ENCODE results near the gene NEK7.

Gene NEK7

DNA sequence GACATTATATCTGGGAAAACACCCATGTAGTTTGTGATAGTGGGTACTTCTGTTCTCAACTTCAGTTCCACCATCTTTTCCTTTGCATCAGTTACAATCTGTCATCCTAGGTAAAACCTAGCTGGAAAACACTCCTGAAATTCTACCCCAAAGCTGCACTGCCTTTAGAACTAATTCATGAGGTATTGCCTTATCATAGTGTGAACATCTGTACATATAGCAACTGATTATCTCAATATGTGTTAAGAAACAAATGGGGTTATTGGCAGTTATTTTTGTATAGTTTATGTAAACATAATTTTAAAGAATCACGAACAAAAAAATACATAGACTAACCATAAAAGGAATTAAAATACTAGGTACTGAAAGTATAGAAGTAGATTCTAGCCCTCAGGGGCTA is 6.4 kb upstream of the NEK7 start:
- FAIRE-seq: no peak

- no peak for FAIRE-seq
These were observed 5.1 kb upstream of the NEK7 start for GRCh38 chr1:198151688-198152087.

DNA sequence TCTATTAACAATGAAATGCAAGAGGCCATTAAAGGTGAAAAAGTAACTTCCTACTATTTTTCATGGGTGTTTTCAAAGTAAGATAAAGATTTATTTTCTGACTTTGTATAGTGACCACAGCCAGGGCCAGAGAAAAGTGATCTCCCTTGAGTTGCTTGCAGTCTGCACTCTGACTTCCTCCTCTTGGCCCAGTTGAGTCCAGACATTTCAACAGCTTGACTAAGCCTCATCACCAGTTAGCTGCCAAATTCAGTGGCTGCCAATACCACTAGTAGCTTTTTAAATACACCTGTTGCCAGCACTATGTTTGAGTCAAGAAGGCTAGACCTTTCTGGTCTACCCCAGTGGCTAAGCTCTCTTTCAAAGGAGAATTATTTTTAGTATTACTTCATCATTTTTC is 3.7 kb upstream of the NEK7 start:
- no peak for FAIRE-seq

- no peak for FAIRE-seq
These were observed 3.0 kb upstream of the NEK7 start for GRCh38 chr1:198153804-198154203.

- no peak for FAIRE-seq
These were observed 1.5 kb upstream of the NEK7 start for GRCh38 chr1:198155253-198155652.

GRCh38 chr1:198156111-198156744 is 570 bp upstream of the NEK7 start:
- no peak for FAIRE-seq

- no peak for FAIRE-seq
These were observed 546 bp downstream of the NEK7 start for GRCh38 chr1:198157241-198157846.

GRCh38 chr1:198157847-198158725 is 1.3 kb downstream of the NEK7 start:
- no peak for FAIRE-seq

- no peak for FAIRE-seq
These were observed 2.2 kb downstream of the NEK7 start for GRCh38 chr1:198158735-198159589.

DNA sequence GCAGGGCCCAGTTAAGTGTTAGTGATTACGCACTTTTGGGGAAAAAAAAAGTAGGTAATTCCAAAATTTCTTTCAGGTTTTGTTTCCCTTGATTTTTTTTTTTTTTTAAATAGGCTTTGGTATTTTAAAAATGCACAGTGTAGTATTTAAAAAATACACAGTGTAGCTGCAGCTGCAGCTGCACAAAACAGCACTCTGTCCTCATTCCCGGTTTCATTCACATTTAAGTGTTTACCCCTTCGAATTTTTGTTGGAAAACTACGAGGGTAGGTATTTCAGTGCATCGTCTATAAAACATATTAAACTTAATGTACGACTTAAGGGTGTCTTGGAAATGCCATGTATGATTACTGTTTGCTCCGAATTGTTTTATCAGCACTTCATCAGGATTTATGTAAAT is 3.4 kb downstream of the NEK7 start:
- FAIRE-seq: no peak

DNA sequence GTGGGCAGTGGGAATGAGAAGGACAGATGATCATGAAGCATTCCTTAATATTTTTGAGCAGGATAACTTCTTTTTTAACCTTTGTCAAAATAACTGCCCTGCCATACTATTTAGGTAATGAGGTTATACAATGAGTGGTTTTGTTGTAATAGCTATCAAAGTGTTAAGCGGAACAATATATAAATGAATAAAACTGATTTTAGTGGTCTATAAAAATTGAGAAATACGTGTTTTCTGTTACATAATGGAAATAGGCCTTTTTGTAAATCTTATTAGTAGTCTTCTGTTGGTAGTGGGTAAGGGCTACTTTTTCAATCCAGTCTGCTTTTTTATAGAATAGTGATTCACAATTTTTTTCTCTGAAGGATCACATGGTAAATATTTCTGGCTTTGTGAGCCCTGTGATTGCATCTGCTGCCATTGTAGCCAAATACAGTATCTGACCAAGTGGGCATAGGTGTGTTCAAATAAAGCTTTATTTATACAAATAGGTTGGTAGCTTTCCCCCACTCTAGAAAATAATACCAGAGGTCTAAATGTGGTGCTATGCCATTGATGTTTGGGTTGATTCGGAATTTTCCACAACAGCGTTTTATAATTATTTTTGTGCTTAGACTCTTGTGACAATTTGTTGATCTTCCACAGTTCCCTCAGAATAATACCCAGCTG is 4.3 kb downstream of the NEK7 start:
- FAIRE-seq: no peak

- FAIRE-seq: no peak
These were observed 4.9 kb downstream of the NEK7 start for GRCh38 chr1:198161718-198162090.

GRCh38 chr1:198162091-198162767 is 5.4 kb downstream of the NEK7 start:
- no peak for FAIRE-seq

DNA sequence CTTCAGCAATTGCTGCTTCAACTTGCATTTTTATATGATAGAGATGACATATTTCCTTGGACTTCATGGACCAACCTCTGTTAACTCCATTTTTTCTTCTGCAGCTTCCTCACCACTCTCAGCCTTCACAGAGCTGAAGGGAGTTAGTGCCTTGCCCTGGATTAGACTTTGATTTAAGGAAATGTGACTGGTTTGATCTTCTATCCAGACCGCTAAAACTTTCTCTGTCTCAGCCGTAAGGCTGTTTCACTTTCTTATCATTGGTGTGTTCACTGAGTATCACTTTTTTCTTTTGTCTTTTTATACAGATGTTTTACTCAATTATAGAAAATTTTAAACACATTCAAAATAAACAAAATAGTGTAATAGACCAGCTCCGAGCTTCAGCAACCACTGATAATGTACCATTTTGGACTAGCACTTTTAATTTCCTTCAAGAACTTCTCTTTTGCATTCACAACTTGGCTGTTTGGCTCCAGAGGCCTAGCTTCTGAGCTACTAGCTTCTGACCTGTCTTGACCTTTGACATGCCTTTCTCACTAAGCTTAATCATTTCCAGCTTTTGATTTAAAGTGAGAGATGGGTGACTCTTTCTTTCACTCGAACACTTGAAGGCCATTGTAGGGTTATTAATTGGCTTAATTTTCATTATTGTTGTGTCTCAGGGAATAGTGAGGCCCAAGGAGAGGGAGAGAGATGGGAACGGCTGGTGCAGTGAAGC is 9.3 kb downstream of the NEK7 start:
- no peak for FAIRE-seq

- FAIRE-seq: no peak
These were observed 10.1 kb downstream of the NEK7 start for GRCh38 chr1:198166900-198167299.

DNA sequence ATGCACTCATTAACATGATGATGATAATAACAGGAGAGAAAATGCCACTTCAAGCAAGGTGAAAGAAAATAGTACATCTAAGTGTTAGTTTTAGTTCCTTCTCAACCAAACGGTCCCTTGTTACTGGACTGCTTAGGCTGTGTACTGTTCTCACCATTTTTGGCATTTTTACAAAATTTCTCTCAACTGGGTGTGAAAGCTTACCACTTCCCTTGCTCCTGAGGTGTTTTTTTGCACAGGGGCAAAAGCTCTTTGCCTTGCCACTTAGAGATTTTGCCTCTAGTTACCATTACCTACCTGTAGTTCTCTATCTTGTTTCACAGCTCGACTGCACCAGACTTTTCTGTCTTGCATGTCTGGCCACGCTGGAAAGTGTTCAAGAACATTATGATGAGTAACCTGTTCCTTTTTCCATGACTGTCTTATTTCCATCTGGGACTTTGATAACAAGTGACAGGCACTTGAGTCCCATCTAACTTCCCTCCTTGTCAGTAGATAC is 10.7 kb downstream of the NEK7 start:
- FAIRE-seq: no peak

GRCh38 chr1:198168227-198168626 is 11.4 kb downstream of the NEK7 start:
- no peak for FAIRE-seq

- FAIRE-seq: no peak
These were observed 12.9 kb downstream of the NEK7 start for GRCh38 chr1:198169672-198170071.

DNA sequence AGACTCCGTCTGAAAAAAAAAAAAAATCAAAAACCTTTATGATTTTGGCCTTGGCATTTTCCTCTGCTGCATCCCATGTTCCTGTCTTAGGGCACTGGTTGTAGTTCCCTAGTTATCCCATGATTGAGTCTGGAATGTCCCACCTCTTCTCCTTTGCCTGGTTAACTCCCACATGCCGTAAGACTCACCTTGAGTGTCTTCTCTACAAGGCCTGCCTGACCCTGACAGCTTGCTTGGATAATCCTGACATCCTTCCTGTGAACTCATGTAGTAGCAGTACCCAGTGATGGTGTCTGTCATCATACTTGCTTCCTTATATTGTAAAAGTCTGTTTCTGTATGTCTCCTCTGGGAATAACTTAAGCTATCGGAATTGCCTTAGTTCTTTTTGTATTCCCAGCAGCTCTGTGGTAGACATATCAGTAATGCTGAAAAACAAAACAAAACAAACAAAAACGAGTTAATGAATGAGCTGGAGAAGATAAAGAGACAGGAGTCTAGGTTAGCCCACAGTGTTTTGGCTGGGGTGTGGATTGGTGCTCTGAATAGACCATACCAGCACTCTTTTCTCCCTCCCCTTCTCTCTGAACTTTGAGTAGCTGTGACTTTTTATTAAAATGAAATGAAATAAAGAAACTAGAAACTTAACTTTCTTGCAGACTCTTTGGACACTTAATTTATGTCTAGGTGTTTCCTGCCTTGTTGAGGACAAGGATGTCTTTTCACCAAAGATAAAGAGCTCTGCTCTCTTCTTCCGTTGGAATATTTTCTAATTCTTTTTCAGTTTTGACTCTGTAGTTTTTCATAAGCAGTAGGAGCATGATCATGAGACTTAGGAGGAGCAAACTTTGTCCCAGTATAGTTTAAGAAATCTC is 15.1 kb downstream of the NEK7 start:
- FAIRE-seq: no peak

DNA sequence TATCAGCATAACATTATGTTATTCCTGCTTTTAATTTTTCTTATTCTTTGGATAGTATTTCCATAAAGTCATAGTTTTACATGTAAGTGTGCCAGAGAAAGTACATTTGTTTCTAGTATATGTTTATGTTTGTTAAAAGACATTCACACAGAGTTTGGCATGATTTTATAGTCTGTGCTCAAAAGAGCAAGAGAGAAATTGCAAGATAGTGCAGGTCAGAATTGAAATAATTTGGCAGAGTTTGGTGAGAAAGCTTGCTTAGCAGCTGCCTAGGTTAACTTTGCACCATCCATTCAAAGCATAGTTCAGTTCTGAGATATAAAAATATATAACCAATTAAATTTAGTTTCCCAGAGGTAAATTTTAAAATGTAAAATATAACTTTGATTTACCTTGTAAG is 17.0 kb downstream of the NEK7 start:
- no peak for FAIRE-seq

Data from A204.1 (cell line).